GM19328 (cell line): ENCODE measurements around the gene KCNQ5.

Experiments
- ATAC-seq: cut with Tn5 transposase; IDR thresholded peaks from one replicate; pipeline ENCODE4 v1.9.1; 2021; ENCODE audit warnings: mild to moderate bottlenecking, moderate library complexity; ENCODE audit not compliant: unreplicated experiment

The KCNQ5 gene

GRCh38 chr6:72828904-72829303, 207.0 kb downstream of the KCNQ5 start:
- no peak for ATAC-seq

DNA sequence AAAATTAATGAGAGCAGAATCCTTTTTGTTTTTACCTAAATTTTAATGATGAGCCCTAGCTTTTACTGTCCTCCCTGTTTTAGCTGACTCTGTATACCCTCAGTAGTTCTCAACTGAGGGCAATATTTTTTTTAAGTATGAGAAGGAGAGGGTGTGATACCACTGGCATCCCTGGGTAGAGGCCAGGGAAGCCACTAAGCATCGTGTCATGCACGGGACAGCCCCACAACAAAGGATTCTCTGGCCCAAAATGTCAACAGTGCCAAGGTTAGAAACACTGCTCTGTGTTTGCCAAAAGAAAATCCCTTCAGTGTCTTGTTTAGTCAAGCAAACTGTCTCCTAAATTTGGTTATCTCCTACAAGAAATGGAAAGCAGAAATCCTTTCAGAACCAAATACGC, 210.4 kb downstream of the KCNQ5 start:
- ATAC-seq: no peak

DNA sequence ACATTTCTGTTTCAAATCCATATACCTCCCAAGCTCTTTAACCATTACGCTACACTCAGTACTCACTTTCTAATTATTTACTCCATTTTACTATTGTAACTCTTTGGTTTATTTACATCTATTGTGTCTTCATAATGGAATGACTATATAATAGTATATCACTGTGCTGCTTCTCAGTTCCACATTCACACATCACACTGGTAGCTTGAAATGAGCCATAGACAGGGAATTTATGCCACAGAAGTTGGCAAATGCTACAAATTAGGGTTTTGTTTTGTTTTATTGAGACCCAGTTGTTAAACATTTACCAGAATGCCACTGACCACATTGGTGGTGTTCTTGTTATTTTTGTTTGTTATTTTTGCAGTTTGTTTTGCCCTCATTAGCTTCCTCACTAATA, 213.9 kb downstream of the KCNQ5 start:
- ATAC-seq: no peak

GRCh38 chr6:72836971-72837370, 215.1 kb downstream of the KCNQ5 start:
- no peak for ATAC-seq

- ATAC-seq: no peak
Observed at GRCh38 chr6:72841195-72841594, 219.3 kb downstream of the KCNQ5 start.

- ATAC-seq: no peak
Observed at GRCh38 chr6:72842140-72842539, 220.3 kb downstream of the KCNQ5 start.

- ATAC-seq: no peak
Observed at GRCh38 chr6:72844614-72845013, 222.8 kb downstream of the KCNQ5 start.

DNA sequence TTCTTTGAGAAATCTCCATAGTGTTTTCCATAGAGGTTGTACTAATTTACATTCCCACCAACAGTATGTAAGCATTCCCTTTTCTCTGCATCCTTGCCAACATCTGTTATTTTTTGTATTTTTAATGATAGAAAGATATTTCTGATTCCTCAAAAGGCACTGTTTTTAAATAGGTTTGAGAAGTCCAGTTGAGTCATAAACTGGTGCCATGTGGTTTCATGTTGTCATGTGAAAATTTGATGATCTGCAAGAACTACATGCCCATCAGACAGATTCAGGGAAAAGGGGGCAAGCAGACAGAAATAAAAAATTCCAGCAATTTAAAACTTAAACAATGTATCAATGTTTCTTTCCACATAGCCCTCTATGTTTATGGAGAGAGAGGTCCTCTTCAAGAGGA, 227.5 kb downstream of the KCNQ5 start:
- no peak for ATAC-seq

DNA sequence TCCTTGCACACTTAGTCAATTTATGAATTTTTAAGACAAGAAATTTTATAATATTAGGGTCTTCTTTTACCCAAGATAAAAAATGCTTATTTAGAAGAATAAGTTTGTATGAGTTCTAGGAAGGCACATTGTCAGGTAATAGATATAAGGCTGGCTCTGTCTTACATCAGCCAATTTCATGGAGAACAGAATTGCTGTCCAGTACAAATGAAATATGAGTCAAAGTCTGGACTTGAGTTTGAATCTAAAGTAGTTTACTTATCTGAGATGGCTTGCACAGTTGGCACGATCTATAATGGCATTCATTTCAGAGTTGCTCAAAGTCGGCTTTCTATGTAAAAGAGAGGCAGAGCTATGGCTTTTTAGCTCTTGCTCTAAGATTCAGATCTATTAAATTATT, 228.2 kb downstream of the KCNQ5 start:
- ATAC-seq: no peak

DNA sequence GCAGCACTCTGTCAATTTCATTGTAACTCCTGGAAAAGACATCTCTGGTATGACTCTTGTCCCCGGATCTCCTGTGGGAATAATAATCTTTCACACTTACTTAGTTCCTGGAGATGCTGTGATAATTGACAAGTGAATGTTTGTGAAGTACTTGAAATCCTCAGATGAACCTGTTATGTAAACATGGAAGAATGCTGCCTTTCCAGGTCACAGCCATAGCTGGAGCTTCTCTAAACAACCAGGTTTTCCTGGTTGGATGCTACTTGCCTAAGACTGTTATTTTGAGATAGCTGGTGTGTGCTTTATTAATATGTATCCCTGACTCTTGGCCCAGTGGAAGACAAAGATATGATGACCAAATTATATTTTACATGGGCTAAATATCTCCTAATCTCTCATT, 228.6 kb downstream of the KCNQ5 start:
- ATAC-seq: no peak

DNA sequence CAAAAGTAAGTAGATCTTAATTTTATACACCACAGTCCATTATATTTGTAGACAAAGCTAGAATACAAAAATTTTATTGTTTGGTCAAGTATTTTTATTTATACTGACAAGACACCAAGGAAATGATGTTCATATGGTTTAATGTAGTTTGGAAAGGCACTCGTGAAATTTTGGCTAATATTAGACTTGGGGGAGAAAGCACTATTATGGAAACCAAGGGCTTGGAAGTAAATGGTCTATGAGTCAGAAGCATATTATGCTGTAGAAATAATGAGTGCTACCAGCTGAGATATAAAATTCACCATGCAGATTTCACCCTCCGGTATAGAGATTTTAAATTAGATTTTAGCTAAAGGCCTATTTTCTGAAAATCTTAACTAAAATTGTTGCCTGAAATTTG, 233.6 kb downstream of the KCNQ5 start:
- no peak for ATAC-seq

DNA sequence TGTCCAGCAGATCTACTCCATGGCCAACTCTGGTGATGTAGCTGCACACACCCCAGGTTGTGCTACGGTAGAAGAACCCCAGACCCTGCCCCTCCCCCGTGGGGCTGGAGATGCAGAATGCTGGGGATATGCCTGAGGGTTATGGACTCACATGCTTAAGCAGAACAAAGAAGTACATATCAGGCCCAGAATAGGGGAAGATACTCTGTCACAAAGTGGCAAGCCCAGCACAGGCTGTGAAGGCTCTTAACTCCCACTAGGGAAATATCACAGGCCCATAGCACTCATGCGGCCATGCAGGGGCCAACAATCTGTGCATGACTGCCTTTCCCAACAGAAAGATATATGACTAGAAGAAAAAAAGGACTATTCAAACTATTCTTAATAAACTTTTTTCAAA, 234.9 kb downstream of the KCNQ5 start:
- no peak for ATAC-seq

GRCh38 chr6:72857791-72858585, 236.1 kb downstream of the KCNQ5 start:
- no peak for ATAC-seq

GRCh38 chr6:72861059-72861458, 239.2 kb downstream of the KCNQ5 start:
- ATAC-seq: no peak

DNA sequence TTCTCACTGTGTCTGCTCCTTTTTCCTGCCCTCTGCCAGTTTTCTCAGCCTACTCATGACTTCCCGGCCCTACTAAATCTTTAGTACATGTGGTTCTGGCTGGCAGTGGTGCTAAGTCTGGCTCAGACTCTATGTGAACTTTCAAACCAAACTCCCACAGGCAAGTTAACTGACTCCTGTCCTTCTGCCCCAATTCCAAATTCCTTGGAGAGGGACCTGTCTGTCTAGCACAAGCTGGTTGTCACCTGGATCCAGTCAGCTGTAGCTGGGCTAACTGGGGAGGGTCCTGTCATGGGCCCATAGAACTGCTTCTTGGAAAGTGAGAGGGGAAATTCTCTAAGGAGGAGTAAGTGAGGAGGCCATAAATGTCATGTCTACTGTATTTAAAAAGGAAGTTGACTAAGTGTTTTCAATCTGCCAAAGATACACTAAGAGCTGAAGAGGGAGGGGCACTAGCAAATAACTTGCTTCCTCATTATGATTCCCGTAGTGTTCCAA, 240.1 kb downstream of the KCNQ5 start:
- ATAC-seq: no peak

DNA sequence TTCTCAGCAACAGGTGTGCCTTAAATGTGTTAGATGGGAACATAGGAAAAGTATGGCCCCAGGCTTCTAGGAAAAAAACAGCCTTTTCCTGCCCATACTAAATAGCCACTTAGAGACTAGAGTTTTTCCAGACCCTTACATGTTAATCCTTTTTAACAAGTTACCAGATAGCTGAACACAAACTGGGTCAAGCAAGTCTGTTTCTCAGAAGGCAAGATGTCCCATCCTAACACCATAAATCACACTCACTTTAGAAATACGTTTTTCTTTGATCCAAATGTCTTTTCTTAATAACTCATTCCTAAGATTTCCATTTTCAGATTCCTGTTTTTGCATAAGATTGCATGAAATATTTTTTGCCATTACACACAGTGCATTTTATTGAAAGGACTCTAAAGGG, 241.3 kb downstream of the KCNQ5 start:
- no peak for ATAC-seq

GRCh38 chr6:72864236-72864635, 242.4 kb downstream of the KCNQ5 start:
- no peak for ATAC-seq

GRCh38 chr6:72864799-72865198, 242.9 kb downstream of the KCNQ5 start:
- no peak for ATAC-seq

DNA sequence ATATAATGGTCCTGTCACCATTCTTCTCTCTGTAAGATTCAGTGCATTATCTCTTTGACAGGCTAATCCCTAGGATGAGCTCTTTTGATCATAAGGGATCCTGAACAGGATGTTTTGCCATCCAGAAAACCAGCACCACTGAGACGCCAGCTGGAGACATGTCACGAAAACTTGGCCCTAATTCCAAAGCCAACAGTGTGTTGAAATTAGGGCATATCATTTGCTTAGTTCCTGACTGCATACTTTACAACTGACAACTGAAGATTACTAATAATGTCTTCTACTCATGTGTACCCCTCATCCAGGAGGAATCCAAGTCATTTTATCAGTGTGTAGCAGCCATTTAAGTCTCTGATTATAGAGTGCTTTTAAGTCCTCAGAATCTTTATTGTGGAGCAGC, 243.6 kb downstream of the KCNQ5 start:
- no peak for ATAC-seq

DNA sequence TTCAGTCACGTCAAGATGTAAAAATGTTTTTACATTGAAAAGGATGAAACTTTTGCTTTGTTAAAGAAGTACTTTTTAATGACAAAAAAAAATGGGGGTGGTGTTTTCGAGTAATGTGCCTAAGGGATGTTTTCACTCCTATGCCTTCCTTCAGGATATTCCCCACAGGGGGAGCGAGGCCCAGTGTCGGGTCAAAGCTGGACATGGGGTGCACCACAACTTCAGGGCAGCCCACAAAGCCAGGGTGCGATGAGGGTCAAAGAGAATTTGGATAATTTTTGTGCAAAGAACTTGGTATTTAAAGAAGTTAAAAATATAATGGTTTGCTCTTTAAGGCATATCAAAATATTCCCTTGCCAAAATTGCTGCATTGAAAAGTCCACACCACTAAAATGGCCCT, 247.8 kb downstream of the KCNQ5 start:
- ATAC-seq: no peak

DNA sequence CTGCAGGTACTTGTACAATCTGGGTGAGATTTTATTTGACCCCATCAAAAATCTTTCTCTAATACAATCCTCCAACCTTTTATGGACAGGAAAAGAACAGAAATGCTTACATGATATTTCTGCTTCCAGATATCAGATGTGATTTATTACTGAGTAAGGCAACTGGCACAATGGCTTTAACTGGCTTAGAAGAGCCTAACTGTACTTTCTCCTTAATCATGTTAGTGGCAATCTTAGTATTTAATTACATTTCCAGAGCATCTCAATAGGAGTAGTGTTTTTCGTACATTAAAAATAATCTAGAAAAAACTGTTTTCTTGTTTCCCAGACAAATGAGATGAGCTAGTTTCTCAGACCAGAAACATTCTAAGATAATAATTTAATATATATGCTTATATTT, 251.6 kb downstream of the KCNQ5 start:
- ATAC-seq: no peak

DNA sequence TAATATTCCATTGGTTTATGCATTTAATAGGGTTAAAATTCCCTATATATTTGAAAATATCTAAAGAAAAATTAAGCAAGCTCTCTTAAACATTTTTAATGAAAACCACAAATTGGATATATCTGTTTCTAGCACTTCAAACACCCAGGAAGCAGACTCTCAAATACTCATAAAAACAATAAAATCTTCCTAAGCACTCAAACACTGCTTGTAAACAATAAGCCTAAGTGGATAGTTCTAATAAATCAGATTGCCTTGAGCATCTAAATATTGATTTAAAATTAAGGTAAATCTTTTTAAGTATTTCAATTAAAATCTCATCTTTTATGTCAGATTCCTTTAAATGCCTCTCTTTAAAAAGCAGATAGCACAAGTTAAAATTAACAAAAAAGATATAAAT, 254.4 kb downstream of the KCNQ5 start:
- no peak for ATAC-seq

DNA sequence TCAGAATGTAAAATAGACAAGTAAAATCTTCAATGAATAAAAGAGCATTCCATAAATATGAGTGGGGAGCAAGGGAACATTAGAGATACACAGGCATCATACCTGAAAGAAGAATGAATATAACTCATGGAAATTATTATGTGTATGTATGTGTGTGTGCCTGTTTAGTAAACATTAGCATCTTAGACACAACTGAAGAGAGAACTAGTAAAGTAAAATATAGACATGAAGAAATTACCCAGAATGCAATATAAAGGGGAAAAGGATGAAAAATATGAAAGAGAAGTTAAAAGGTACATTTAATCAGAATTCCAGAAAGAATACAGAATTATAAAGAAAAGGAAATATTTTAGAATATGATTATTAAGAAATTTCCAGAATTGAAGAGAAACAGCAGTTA, 264.3 kb downstream of the KCNQ5 start:
- ATAC-seq: no peak
